Hepatocyte (in vitro differentiated cells): ENCODE measurements around the gene DMXL1.

Experiments used
- EZH2 ChIP-seq: fragments of 200-600 bp; sonication (generic); IDR thresholded peaks from 2 replicates; pipeline ENCODE4 v1.6.1; 2016; ENCODE audit warnings: antibody characterized with exemption, mild to moderate bottlenecking, borderline replicate concordance
- EZH2phosphoT487 ChIP-seq: fragments of 200-600 bp; sonication (generic); IDR thresholded peaks from one replicate; pipeline ENCODE4 v1.6.1; 2018; ENCODE audit warnings: antibody characterized with exemption, mild to moderate bottlenecking, low read depth, moderate library complexity; ENCODE audit not compliant: unreplicated experiment, severe bottlenecking
- TF ChIP-seq, protein P1 (sequence below): fragments of 200-600 bp; sonication (generic); IDR thresholded peaks from 2 replicates; pipeline ENCODE4 v1.5.1; 2016; ENCODE audit warnings: antibody characterized with exemption, mild to moderate bottlenecking; ENCODE audit not compliant: poor library complexity

GRCh38 chr5:119220576-119221197 is 149.8 kb downstream of the DMXL1 start:
- TF ChIP-seq, protein P1, sequence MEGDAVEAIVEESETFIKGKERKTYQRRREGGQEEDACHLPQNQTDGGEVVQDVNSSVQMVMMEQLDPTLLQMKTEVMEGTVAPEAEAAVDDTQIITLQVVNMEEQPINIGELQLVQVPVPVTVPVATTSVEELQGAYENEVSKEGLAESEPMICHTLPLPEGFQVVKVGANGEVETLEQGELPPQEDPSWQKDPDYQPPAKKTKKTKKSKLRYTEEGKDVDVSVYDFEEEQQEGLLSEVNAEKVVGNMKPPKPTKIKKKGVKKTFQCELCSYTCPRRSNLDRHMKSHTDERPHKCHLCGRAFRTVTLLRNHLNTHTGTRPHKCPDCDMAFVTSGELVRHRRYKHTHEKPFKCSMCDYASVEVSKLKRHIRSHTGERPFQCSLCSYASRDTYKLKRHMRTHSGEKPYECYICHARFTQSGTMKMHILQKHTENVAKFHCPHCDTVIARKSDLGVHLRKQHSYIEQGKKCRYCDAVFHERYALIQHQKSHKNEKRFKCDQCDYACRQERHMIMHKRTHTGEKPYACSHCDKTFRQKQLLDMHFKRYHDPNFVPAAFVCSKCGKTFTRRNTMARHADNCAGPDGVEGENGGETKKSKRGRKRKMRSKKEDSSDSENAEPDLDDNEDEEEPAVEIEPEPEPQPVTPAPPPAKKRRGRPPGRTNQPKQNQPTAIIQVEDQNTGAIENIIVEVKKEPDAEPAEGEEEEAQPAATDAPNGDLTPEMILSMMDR = no peak
- no peak for TF ChIP-seq EZH2
- TF ChIP-seq EZH2phosphoT487 = no peak
